Fibroblast of skin of left quadriceps (primary cell): Measurements from ENCODE around the gene ZSWIM9.
A peak's percentile ranks its signal among the peaks of the same experiment; 100 is the strongest.
"Not testable (repeated sequence)": the region's sequence is repeated elsewhere in the genome, so short reads cannot be mapped to it uniquely, and the experiment has no call there.

Source experiments
- DNase-seq, 2 experiments: peaks; one replicate each; pipeline ENCODE4 v3.0.0-alpha.2; 2013; ENCODE audit warnings: low read depth in 2 of 2

ZSWIM9 gene

DNA sequence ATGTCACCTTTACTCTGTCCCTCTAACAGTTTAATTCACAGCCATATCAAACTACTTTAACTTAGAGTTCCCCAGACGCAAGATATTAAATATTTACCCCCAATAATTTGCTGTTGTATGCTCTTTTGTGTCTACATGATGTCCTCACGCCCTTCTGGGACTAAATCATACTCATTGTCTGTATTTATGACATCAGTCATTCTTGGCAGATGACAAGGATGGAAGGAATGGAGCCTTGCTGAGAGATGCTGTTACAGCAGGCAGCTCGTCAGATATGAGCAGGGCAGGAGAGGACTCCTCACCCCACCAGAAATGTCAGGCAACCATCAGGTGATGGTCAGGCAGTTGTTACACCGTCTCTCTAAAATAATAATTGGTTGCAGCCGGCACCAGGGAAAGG lies 43.5 kb downstream of the ZSWIM9 start:
- DNase-seq, result no peak

DNA sequence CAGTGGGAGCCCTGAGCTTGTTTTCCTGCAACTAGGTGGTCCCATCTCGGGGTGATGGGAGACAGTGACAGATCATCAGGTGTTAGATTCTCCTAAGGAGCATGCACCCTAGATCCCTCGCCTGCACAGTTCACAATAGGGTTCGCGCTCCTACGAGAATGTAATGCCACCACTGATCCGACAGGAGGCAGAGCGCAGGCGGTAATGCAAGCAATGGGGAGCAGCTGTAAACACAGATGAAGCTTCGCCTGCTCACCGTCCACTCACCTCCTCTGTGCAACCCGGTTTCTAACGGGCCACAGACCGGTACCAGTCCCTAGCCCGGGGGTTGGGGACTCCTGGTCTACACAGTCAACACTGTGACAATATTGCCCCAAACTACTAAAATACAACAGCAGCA lies 46.5 kb downstream of the ZSWIM9 start:
- no peak for DNase-seq

DNA sequence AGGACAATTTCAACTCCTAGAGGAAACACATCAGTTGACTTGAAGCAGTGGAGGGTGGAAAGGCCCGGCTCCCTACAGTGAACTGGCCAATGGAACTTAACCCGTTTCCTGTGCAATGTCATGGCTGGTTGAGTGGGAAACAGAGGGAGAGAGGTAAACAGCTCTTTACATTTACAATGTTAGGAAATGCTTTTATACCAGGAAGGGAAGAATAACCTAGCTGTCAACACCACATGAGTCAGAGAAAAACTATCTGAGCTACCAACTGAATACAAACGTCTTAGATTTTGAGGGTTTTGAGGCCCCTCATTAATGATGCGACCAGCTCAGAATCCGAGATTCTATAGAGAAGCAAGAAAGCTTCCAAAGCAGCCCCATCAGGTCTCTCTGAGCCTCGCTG lies 48.5 kb downstream of the ZSWIM9 start:
- peak; percentile 12 to 20 for DNase-seq

DNA sequence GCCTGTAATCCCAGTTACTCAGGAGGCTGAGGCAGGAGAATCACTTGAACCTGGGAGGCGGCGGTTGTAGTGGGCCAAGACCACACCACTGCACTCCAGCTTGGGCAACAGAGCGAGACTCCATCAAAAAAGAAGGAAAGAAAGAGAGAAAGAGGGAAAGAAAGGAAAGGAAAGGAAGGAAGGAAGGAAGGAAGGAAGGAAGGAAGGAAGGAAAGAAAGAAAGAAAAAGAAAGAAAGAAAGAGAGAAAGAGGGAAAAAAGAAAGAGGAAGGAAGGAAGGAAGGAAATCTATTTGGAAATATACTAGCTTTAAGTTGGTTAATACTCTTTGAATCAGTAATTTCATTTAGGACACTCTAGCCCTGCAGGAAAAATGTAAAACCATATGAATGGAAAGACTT lies 50.3 kb downstream of the ZSWIM9 start:
- DNase-seq, result not testable (repeated sequence)

DNA sequence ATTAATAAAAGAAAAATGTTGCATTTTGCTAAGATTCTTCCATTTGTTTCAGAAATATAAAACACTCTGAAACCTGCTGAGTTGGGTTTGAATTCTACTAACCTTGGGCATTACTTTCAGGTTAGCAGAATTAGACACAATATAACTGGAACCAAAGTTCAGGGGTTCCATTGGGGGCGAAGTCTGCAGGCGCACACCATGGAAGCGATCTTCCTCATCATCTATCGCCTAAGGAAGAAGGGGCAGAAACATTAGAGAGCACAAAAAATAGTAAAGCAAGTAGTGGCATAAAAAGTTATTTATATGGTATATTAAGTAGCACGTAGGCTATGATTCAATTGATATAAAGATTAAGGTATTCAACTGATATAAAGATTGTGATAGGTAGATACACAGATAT lies 51.1 kb downstream of the ZSWIM9 start:
- no peak for DNase-seq

DNA sequence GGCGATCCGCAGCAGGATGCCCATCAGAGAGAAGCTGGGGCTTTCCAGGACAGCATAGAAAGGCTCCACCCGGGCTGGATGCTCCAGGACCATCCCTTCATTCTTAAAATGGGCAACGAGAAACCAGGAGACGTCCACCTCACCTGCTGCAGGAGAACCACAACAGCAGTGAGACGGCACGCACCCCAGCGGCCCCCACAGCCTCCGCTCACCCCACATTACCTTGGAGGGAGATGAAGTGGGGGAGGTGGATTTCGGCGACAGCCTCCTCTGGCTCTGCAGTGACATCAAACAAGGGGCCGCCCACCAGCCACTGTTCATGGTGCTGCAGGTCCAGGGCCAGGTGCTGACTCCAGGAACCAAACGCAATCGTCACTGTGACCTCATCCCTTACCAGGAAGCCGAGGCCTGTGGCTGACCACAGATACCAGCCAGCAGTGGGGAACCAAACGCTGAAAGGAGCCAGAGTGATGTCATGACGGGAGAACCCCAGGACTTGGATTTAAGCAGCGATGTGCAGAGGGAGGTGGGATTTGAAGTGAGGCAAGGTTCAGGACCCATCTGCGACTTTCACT lies 60.2 kb downstream of the ZSWIM9 start:
- no peak for DNase-seq

DNA sequence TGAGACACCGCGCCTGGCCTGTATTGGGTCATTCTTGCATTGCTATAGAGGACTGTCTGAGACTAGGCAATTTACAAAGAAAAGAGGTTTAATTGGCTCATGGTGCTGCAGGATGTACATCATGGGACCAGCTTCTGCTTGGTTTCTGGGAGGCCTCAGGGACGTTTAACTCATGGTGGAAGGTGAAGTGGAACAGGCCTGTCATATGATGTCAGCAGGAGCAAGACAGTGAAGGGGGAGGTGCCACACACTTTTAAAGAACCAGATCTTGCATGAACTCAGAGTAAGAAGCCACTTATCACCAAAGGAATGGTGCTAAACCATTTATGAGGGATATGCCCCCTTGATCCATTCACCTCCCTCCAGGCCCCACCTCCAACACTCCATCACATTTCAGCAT lies 66.6 kb downstream of the ZSWIM9 start:
- DNase-seq, result no peak

DNA sequence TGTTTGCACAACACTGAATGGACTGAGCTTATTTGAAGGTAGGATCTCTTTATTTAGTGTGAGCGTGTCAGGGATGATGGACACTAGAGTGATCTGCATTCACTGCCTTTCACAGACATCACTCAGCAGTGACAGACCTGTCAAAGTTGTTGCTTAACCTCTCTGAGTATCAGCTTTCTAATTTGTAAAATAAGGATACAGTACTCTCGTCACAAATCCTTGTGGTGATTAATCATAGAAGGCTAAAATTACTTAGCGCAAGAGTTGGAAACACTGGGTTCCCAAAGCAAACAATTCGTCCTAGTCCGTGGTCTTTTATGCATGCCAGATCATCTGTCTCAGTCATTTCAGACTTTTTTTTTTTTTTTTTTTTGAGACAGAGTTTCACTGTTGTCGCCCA lies 68.6 kb downstream of the ZSWIM9 start:
- DNase-seq, result no peak

DNA sequence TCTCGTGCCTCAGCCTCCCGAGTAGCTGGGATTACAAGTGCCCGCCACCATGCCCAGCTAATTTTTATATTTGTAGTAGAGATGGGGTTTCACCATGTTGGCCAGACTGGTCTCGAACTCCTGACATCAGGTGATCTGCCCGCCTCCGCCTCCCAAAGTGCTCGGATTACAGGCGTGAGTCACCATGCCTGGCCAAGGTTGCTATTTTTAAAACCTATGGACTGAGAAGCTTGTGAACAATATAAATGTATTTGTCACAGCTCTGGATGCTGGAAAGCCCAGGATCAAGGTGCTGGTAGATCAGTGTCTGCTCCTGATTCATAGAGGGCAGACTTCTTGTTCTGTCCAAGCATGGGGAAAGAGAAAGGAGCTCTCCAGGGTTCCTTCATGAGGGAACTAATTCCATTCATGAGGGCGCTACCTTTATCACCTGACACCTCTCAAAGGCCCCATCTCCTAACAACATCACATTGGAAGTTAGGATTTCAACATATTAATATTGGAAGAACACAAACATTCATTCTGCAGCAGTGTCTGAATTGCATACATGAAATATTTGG lies 69.2 kb downstream of the ZSWIM9 start:
- DNase-seq, result no peak

DNA sequence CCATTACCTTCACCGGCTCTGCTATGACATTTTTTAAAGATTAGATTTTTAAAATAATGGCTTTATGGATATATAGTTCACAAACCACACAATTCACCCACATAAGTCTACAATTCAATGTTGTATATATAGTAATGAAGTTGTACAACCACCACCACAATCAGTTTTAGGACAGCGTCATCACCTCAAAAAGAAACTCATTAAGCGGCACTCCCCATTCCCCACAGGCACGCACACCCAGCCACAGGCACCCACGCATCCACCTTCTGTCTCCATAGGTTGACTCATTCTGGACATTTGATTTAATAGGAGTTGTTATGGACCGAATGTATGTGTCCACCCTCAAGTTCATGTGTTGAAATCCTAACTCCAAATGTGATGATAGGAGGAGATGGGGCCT lies 71.3 kb downstream of the ZSWIM9 start:
- not testable (repeated sequence) for DNase-seq

DNA sequence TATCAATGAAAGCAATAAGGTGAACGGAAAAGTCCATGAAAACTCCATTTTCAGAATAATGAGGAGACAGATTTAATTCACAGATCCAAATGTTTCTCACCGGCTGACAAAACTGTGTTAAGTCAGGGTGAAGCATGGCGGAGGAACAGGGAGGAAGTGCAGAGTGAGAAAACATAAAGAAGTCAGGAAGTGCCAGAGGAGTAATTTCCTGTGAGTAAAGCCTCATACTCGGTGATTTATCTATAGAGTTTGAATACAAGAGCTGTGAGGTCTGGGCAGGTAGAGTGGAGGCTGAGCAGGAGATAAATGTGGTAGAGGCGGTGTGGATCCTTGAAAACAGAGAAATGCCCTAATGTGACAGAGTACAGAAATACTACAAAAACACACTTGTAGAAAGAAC lies 73.8 kb downstream of the ZSWIM9 start:
- no peak for DNase-seq

DNA sequence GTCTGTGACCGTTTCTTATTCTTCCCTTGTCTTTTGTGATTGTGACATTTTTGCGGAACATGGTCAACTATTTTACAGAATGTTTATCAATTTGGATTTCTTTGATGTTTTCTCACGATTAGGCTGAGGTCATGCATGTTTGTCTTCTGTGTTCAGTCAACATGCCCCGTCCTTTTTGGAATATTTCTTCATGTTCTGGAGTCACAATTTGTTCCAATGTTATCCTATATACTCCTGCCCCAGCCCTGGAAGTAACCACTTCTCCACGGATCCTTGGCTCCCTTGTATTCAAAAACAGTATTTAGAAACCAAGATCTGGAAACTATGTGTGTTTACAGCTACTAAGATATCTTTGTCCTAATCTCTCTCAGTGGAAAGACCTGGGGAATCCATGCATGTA lies 75.6 kb downstream of the ZSWIM9 start:
- no peak for DNase-seq

DNA sequence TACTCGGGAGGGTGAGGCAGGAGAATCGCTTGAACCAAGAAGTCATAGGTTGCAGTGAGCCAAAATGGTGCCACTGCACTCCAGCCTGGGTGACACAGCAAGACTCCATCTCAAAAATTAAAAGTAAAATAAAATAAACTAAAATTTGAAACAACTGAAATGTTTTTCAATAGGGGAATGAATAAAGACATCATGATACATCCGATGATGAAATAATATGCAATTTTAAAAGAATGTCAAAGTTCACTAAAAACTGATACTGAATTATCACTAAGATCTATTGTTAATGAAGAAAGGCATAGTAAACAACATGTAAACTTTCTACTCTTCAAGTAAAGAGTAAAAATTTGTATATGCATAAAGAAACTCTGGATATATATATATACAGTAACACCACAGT lies 76.7 kb downstream of the ZSWIM9 start:
- no peak for DNase-seq
